ENCODE measurements around the gene MMP24.

GRCh38 chr20:35226126-35226883, at the start of gene MMP24:
- no peak for TF ChIP-seq CTCF (IDR thresholded peaks at IDR 0.05 in 8 of 11, conservative IDR thresholded peaks at IDR 0.05 in 3 of 11)
- TF ChIP-seq POLR2A (IDR thresholded peaks at IDR 0.05): no peak

Measured in spleen (tissue), 7 donors.